Natural killer cell (primary cell): Measurements from ENCODE around the gene CORT. TPM values are rescaled to one million over a fixed set of nuclear protein-coding genes. Genes with fewer than 3 reads are reported as not detected.

ENCODE experiments used
- ATAC-seq, 3 donors: fragments of 150-1000 bp in 2 of 3; fragments of 200-7000 bp in 1 of 3; cut with Tn5 transposase; 1 replicate in 1 of 3; 2 replicates in 2 of 3; pipeline ENCODE4 v1.10.0; 2021; ENCODE audit warnings: mild to moderate bottlenecking in 2 of 3, moderate library complexity in 2 of 3
- DNase-seq, 2 donors: peaks; one replicate each; pipeline versions ENCODE4 v3.0.0 to v3.0.0-alpha.2; 2013 to 2021; ENCODE audit warnings: mixed read lengths in 1 of 2
- H3K27ac ChIP-seq: one replicate; pipeline ENCODE4 v1.5.1; 2013; ENCODE audit warnings: mild to moderate bottlenecking, low read length
- H3K27me3 ChIP-seq: one replicate; pipeline ENCODE4 v1.6.1; 2013; ENCODE audit warnings: low read length; ENCODE audit not compliant: control insufficient read depth, insufficient read depth
- H3K36me3 ChIP-seq: one replicate; pipeline ENCODE4 v1.6.1; 2013; ENCODE audit warnings: low read length; ENCODE audit not compliant: control insufficient read depth, insufficient read depth
- H3K4me1 ChIP-seq: one replicate; pipeline ENCODE4 v1.6.1; 2013; ENCODE audit warnings: low read length; ENCODE audit not compliant: control insufficient read depth, insufficient read depth
- H3K4me3 ChIP-seq: one replicate; pipeline ENCODE4 v1.5.1; 2013; ENCODE audit warnings: low read length
- H3K9me3 ChIP-seq: one replicate; pipeline ENCODE4 v1.6.1; 2013; ENCODE audit warnings: low read length; ENCODE audit not compliant: control insufficient read depth, insufficient read depth
- H3K27ac Mint-ChIP-seq, 2 donors: one replicate each; pipeline ENCODE4 v1.8.0; 2022; ENCODE audit warnings: mild to moderate bottlenecking in 2 of 2, mixed read lengths in 2 of 2, moderate library complexity in 1 of 2
- H3K27me3 Mint-ChIP-seq, 2 donors: one replicate each; pipeline ENCODE4 v1.8.0; 2022; ENCODE audit warnings: low read depth in 2 of 2, mixed read lengths in 2 of 2
- H3K36me3 Mint-ChIP-seq: one replicate; pipeline ENCODE4 v1.8.0; 2022; ENCODE audit warnings: mixed read lengths
- H3K4me1 Mint-ChIP-seq, 2 donors: one replicate each; pipeline ENCODE4 v1.8.0; 2022; ENCODE audit warnings: mixed read lengths in 2 of 2
- H3K4me3 Mint-ChIP-seq: one replicate; pipeline ENCODE4 v1.8.0; 2022; ENCODE audit warnings: mild to moderate bottlenecking, moderate library complexity, mixed read lengths
- H3K9me3 Mint-ChIP-seq, 2 donors: one replicate each; pipeline ENCODE4 v1.8.0; 2022; ENCODE audit warnings: mixed read lengths in 2 of 2
- CTCF ChIP-seq: fragments of 200-600 bp; IDR thresholded peaks from one replicate; pipeline ENCODE4 v1.8.0; 2022; ENCODE audit warnings: antibody characterized with exemption
- WGBS: methylation state at CpG from one replicate; pipeline ENCODE4 v1.1.7; 2013; ENCODE audit warnings: missing lambda C conversion rate; ENCODE audit not compliant: insufficient coverage; 5-methylcytosine and 5-hydroxymethylcytosine counted together
- intact Hi-C: fragments of 100-400 bp; cut with micrococcal nuclease; formaldehyde crosslinking; loops from one replicate; pipeline ENCODE4 v1.14.2; 2022
- total RNA-seq, 4 donors: library from RNA; stranded (reverse); fragments of 120-200 nt in 1 of 4; gene quantifications; one replicate each; pipeline versions ENCODE4 v1.2.3 to v1.2.4, GENCODE V29; 2013 to 2022

Gene CORT
- total RNA-seq, 3 donors from 2014 or later (not counting 1 experiment from before 2014, with no cell fraction given) = not detected

- H3K27ac ChIP-seq = no peak overlapping the region
- H3K36me3 ChIP-seq = no peaks in the 10 kb centered on the region
- H3K27me3 ChIP-seq = no peaks in the 10 kb centered on the region
- Mint-ChIP-seq H3K27ac (no peak overlapping the region), H3K4me1 (peaks cover 9 to 23% of the 10 kb centered on the region in 2 donors), H3K9me3 (no peaks in the 10 kb centered on the region), H3K4me3 (no peak overlapping the region), H3K36me3 (no peaks in the 10 kb centered on the region), H3K27me3 (no peaks in the 10 kb centered on the region)
- H3K9me3 ChIP-seq = no peaks in the 10 kb centered on the region
- no CpG with 5 or more reads among the region's 2 CpGs for WGBS
- ATAC-seq = no peak
- intact Hi-C loops = no loop called here
- no peak for DNase-seq
- no peak for TF ChIP-seq CTCF
- peaks cover 9% of the 10 kb centered on the region for H3K4me1 ChIP-seq
- no peak overlapping the region for H3K4me3 ChIP-seq
Measured at GRCh38 chr1:10480614-10481013, 30.8 kb downstream of the CORT start.

- H3K4me3 Mint-ChIP-seq = no peak overlapping the region
- H3K4me3 ChIP-seq = no peak overlapping the region
Measured at GRCh38 chr1:10484521-10484920, 34.7 kb downstream of the CORT start.

GRCh38 chr1:10489291-10490055 lies 39.6 kb downstream of the CORT start:
- no peak for DNase-seq
- H3K27ac ChIP-seq = no peak overlapping the region
- no peaks in the 10 kb centered on the region for H3K27me3 ChIP-seq
- Mint-ChIP-seq H3K36me3 (no peaks in the 10 kb centered on the region), H3K9me3 (no peaks in the 10 kb centered on the region), H3K27me3 (no peaks in the 10 kb centered on the region), H3K4me3 (no peak overlapping the region), H3K4me1 (peaks cover 2 to 14% of the 10 kb centered on the region in 2 donors), H3K27ac (no peak overlapping the region)
- peaks cover 3% of the 10 kb centered on the region for H3K4me1 ChIP-seq
- 87% methylated on average over 3 of the region's 4 CpGs for WGBS
- ATAC-seq = no peak
- H3K9me3 ChIP-seq = no peaks in the 10 kb centered on the region
- intact Hi-C loops = no loop called here
- no peak overlapping the region for H3K4me3 ChIP-seq
- TF ChIP-seq CTCF = no peak
- H3K36me3 ChIP-seq = peaks cover 3% of the 10 kb centered on the region

More at GRCh38 chr1:10484521-10484920, 34.7 kb downstream of the CORT start:
- Mint-ChIP-seq H3K27me3 (no peaks in the 10 kb centered on the region), H3K27ac (no peak overlapping the region), H3K4me1 (peaks cover 0 to 13% of the 10 kb centered on the region in 2 donors), H3K36me3 (no peaks in the 10 kb centered on the region), H3K9me3 (no peaks in the 10 kb centered on the region)
- Histone ChIP-seq H3K36me3 (no peaks in the 10 kb centered on the region), H3K27ac (no peak overlapping the region), H3K4me1 (peaks cover 4% of the 10 kb centered on the region), H3K27me3 (no peaks in the 10 kb centered on the region), H3K9me3 (no peaks in the 10 kb centered on the region)
- 79% methylated on average over 6 of the region's 6 CpGs for WGBS
- DNase-seq (no peak), ATAC-seq (peak in 1 of 3 donors; percentile 52)
- no peak for TF ChIP-seq CTCF
- intact Hi-C loops = no loop called here
